HepG2 (cell line): ENCODE data around the gene OSTF1. TPM values are rescaled to one million over a fixed set of nuclear protein-coding genes. Genes with fewer than 3 reads are reported as not detected.
A peak's percentile ranks its signal among the peaks of the same experiment; 100 is the strongest.

Experiments
- AHDC1 ChIP-seq: sonication (generic); formaldehyde crosslinking; IDR thresholded peaks from 2 replicates; pipeline ENCODE4 v1.5.1; 2020; ENCODE audit warnings: mild to moderate bottlenecking, missing genetic modification reagents, borderline replicate concordance
- FOXO1 ChIP-seq: sonication (generic); formaldehyde crosslinking; IDR thresholded peaks from 2 replicates; pipeline ENCODE4 v1.4.0; 2020; ENCODE audit warnings: missing genetic modification reagents
- KDM1A ChIP-seq: IDR thresholded peaks from 2 replicates; pipeline ENCODE4 v1.6.1; 2016; ENCODE audit warnings: missing compliant biosample characterization
- KDM2A ChIP-seq: sonication (generic); formaldehyde crosslinking; IDR thresholded peaks from 2 replicates; pipeline ENCODE4 v1.4.0; 2020; ENCODE audit warnings: low read depth, missing genetic modification reagents, borderline replicate concordance
- KLF16 ChIP-seq, 2 experiments: sonication (generic) in 1 of 2; formaldehyde crosslinking in 1 of 2; IDR thresholded peaks; 2 replicates each; pipeline versions ENCODE4 v1.6.1 to v1.8.0; 2016 to 2023; ENCODE audit warnings: missing genetic modification reagents in 2 of 2, missing compliant biosample characterization in 1 of 2
- RXRB ChIP-seq: IDR thresholded peaks from 2 replicates; pipeline ENCODE4 v1.6.1; 2016; ENCODE audit warnings: borderline replicate concordance, missing genetic modification reagents, missing compliant biosample characterization
- SIX1 ChIP-seq: sonication (generic); formaldehyde crosslinking; IDR thresholded peaks from 2 replicates; pipeline ENCODE4 v1.4.0; 2020; ENCODE audit warnings: missing genetic modification reagents, borderline replicate concordance
- SKI ChIP-seq: fragments of 450-650 bp; IDR thresholded peaks from one replicate; pipeline ENCODE4 v1.6.1; 2018; ENCODE audit warnings: mild to moderate bottlenecking; ENCODE audit not compliant: partially characterized antibody
- ZGPAT ChIP-seq: IDR thresholded peaks from 2 replicates; pipeline ENCODE4 v1.6.1; 2016; ENCODE audit warnings: mild to moderate bottlenecking
- ZNF230 ChIP-seq: sonication (generic); formaldehyde crosslinking; IDR thresholded peaks from 2 replicates; pipeline ENCODE4 v1.4.0; 2020; ENCODE audit warnings: mild to moderate bottlenecking, missing genetic modification reagents
- ZNF281 ChIP-seq: sonication (generic); formaldehyde crosslinking; IDR thresholded peaks from 2 replicates; pipeline ENCODE4 v1.4.0; 2020; ENCODE audit warnings: missing genetic modification reagents, borderline replicate concordance
- ZNF292 ChIP-seq: sonication (generic); formaldehyde crosslinking; IDR thresholded peaks from 2 replicates; pipeline ENCODE4 v1.8.1; 2022; ENCODE audit warnings: mild to moderate bottlenecking, low read depth, missing genetic modification reagents, borderline replicate concordance
- ZNF691 ChIP-seq: sonication (generic); formaldehyde crosslinking; IDR thresholded peaks from 2 replicates; pipeline ENCODE4 v1.4.0; 2020; ENCODE audit warnings: missing genetic modification reagents, low read depth, mild to moderate bottlenecking, borderline replicate concordance
- ZSCAN21 ChIP-seq: sonication (generic); formaldehyde crosslinking; IDR thresholded peaks from 2 replicates; pipeline ENCODE4 v1.8.0; 2022; ENCODE audit warnings: mild to moderate bottlenecking, missing genetic modification reagents, moderate library complexity, borderline replicate concordance
- polyA plus RNA-seq, 8 experiments: library from polyadenylated mRNA; depleted of rRNA in 3 of 8; stranded (reverse) in 7 of 8; unstranded in 1 of 8; fragments of >200 nt; fragmentation: Illumina TruSeq in 4 of 8; extraction: Trizol in 4 of 8; gene quantifications; 2 replicates each; pipeline versions ENCODE4 v1.2.1 to v1.2.3, GENCODE V29; 2011 to 2016; ENCODE audit warnings: low read depth in 4 of 8, missing spikeins in 1 of 8, mixed read lengths in 1 of 8; ENCODE audit not compliant: insufficient read depth in 1 of 8
- total RNA-seq, 5 experiments: library from RNA; depleted of rRNA; stranded (reverse); fragments of >200 nt; fragmentation: Illumina TruSeq; extraction: Trizol; gene quantifications; 2 replicates each; pipeline ENCODE4 v1.2.3, GENCODE V29; 2016; ENCODE audit warnings: low read depth in 1 of 5
- TF ChIP-seq, protein P1 (sequence below): sonication (generic); formaldehyde crosslinking; IDR thresholded peaks from 2 replicates; pipeline ENCODE4 v1.4.0; 2020; ENCODE audit warnings: missing genetic modification reagents, mild to moderate bottlenecking, borderline replicate concordance

The OSTF1 gene
- total and polyA plus RNA-seq, 2 of the 13 experiments (the other 11 are each of a cell fraction or from before 2014, with no cell fraction given): 16.8 to 39.0 TPM

DNA sequence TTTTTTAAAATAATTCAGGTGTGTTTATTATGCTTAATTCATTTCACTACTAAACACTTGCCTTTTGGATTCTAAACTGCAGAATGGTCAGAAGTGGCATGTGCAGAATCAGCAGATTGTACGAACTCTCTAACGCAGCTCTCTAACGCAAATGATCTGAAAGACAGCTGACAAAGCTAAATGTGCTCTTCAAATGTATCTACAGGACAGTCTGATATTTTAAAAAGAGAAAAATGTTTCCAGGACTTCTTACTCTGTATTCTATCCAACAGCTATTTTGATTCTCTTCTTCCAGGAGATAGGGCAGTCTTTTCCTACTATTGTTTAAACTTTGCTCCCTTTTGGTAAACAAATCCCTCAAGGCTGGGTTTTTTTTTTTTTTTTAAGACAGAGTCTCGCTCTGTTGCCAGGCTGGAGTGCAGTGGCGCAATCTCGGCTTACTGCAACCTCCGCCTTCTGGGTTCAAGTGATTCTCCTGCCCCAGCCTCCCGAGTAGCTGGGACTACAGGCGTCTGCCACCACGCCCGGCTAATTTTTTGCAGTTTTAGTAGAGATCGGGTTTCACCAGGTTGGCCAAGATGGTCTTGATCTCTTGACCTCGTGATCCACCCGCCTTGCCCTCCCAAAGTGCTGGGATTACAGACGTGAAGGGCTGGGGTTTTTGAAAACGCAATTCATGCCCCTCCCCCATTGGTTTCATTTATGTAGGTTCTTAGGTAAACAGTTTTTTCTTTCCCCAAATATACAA, 1.6 kb upstream of the OSTF1 start (continued):
- TF ChIP-seq AHDC1 (CRISPR knock-in tag): peak; percentile 38; the same call in 1 of the 2 replicates
- TF ChIP-seq ZGPAT (CRISPR knock-in tag): peak; percentile 51; the same call in 1 of the 2 replicates
- TF ChIP-seq RXRB (CRISPR knock-in tag): peak; percentile 45; the same call in 1 of the 2 replicates
- peak; percentile 69 for TF ChIP-seq ZNF281 (CRISPR knock-in tag)
- TF ChIP-seq KDM2A (CRISPR knock-in tag): 0 out of 2 replicates have a peak, but pooled peaks have one; percentile 28
- TF ChIP-seq KDM1A (CRISPR knock-in tag): peak; percentile 94; the same call in 1 of the 2 replicates
- peak; percentile 13 for TF ChIP-seq SKI
- TF ChIP-seq ZNF230 (CRISPR knock-in tag): no peak
- TF ChIP-seq ZNF691 (CRISPR knock-in tag): no peak
- TF ChIP-seq ZNF292 (CRISPR knock-in tag): peak; percentile 70
- TF ChIP-seq ZSCAN21 (CRISPR knock-in tag): 0 out of 2 replicates have a peak, but pooled peaks have one; percentile 20
- TF ChIP-seq, protein P1, sequence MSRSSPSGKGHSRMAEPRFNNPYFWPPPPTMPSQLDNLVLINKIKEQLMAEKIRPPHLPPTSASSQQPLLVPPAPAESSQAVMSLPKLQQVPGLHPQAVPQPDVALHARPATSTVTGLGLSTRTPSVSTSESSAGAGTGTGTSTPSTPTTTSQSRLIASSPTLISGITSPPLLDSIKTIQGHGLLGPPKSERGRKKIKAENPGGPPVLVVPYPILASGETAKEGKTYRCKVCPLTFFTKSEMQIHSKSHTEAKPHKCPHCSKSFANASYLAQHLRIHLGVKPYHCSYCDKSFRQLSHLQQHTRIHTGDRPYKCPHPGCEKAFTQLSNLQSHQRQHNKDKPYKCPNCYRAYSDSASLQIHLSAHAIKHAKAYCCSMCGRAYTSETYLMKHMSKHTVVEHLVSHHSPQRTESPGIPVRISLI (CRISPR knock-in tag): peak; percentile 95
- peak in 1 of 2 experiments; percentile 34; a peak in 1 of 4 replicates for TF ChIP-seq KLF16 (CRISPR knock-in tag; IDR thresholded peaks at IDR 0.05)
- peak; percentile 61; the same call in 1 of the 2 replicates for TF ChIP-seq SIX1 (CRISPR knock-in tag)
- TF ChIP-seq FOXO1 (CRISPR knock-in tag): 0 out of 2 replicates have a peak, but pooled peaks have one; percentile 56
